GM23338 (cell line): ENCODE results near the gene AQP5. TPM values are rescaled to one million over a fixed set of nuclear protein-coding genes. Genes with fewer than 3 reads are reported as not detected.

Source experiments
- ATAC-seq: fragments of 200-7000 bp; cut with Tn5 transposase; 3 replicates; pipeline ENCODE4 v1.9.1; 2020
- DNase-seq: peaks from one replicate; pipeline ENCODE4 v3.0.0-alpha.2; 2015; ENCODE audit warnings: low spot score
- H2AFZ ChIP-seq: fragments of 200-600 bp; sonication (generic); 2 replicates; pipeline ENCODE4 v1.8.0; 2016; ENCODE audit warnings: antibody characterized with exemption, mild to moderate bottlenecking, moderate library complexity
- H3F3A ChIP-seq: fragments of 200-600 bp; sonication (generic); replicated peaks from 2 replicates; pipeline ENCODE4 v1.8.0; 2017; ENCODE audit warnings: antibody characterized with exemption, mixed run types, low read depth
- H3K27ac ChIP-seq: fragments of 200-600 bp; sonication (generic); 2 replicates; pipeline ENCODE4 v1.6.1; 2016; ENCODE audit warnings: low read depth
- H3K27me3 ChIP-seq: fragments of 200-600 bp; sonication (generic); 2 replicates; pipeline ENCODE4 v1.8.0; 2016; ENCODE audit warnings: mild to moderate bottlenecking, mixed run types, moderate library complexity; ENCODE audit not compliant: insufficient read depth
- H3K36me3 ChIP-seq: fragments of 200-600 bp; sonication (generic); 2 replicates; pipeline ENCODE4 v1.8.0; 2016; ENCODE audit warnings: mild to moderate bottlenecking; ENCODE audit not compliant: insufficient read depth
- H3K4me1 ChIP-seq: fragments of 200-600 bp; sonication (generic); 2 replicates; pipeline ENCODE4 v1.8.0; 2016; ENCODE audit warnings: mild to moderate bottlenecking, moderate library complexity; ENCODE audit not compliant: insufficient read depth
- H3K4me2 ChIP-seq: fragments of 200-600 bp; sonication (generic); 2 replicates; pipeline ENCODE4 v1.7.1; 2017; ENCODE audit warnings: mixed run types
- H3K4me3 ChIP-seq: fragments of 200-600 bp; sonication (generic); 2 replicates; pipeline ENCODE4 v1.6.1; 2016; ENCODE audit warnings: mixed run types
- H3K79me2 ChIP-seq: fragments of 200-600 bp; sonication (generic); replicated peaks from 2 replicates; pipeline ENCODE4 v1.8.0; 2017; ENCODE audit warnings: mild to moderate bottlenecking; ENCODE audit not compliant: insufficient read depth
- H3K9me2 ChIP-seq: fragments of 200-600 bp; sonication (generic); 2 replicates; pipeline ENCODE4 v1.8.0; 2017; ENCODE audit not compliant: insufficient read depth
- H4K20me1 ChIP-seq: fragments of 200-600 bp; sonication (generic); replicated peaks from 2 replicates; pipeline ENCODE4 v1.8.0; 2017; ENCODE audit warnings: mild to moderate bottlenecking; ENCODE audit not compliant: insufficient read depth
- H3K27ac Mint-ChIP-seq: 2 replicates; pipeline ENCODE4 v1.8.0; 2020; ENCODE audit warnings: inconsistent platforms, mild to moderate bottlenecking, moderate library complexity, mixed read lengths
- H3K27me3 Mint-ChIP-seq: 3 replicates; pipeline ENCODE4 v1.8.0; 2022; ENCODE audit warnings: low read depth, mild to moderate bottlenecking, moderate library complexity, mixed read lengths, inconsistent platforms; ENCODE audit not compliant: insufficient read depth, poor library complexity
- H3K36me3 Mint-ChIP-seq: 3 replicates; pipeline ENCODE4 v1.8.0; 2021; ENCODE audit warnings: low read depth, mild to moderate bottlenecking, inconsistent platforms, moderate library complexity, mixed read lengths
- H3K4me1 Mint-ChIP-seq: 3 replicates; pipeline ENCODE4 v1.8.0; 2020; ENCODE audit warnings: mild to moderate bottlenecking, inconsistent platforms, mixed read lengths
- H3K4me3 Mint-ChIP-seq: 3 replicates; pipeline ENCODE4 v1.8.0; 2021; ENCODE audit warnings: moderate library complexity, mild to moderate bottlenecking, inconsistent platforms, mixed read lengths
- H3K9me3 Mint-ChIP-seq: 3 replicates; pipeline ENCODE4 v1.8.0; 2020; ENCODE audit warnings: moderate library complexity, mild to moderate bottlenecking, inconsistent platforms, mixed read lengths
- CREB1 ChIP-seq: fragments of 250-450 bp; sonication (Bioruptor Pico); IDR thresholded peaks from 2 replicates; pipeline ENCODE4 v1.5.0; 2020; ENCODE audit warnings: low read depth, mild to moderate bottlenecking, moderate library complexity
- CTCF ChIP-seq, 2 experiments: fragments of 200-600 bp in 1 of 2; sonication (generic) in 1 of 2; conservative IDR thresholded peaks; 2 replicates each; pipeline versions ENCODE4 v1.5.1 to v1.6.1; 2016 to 2017; ENCODE audit warnings: antibody characterized with exemption in 2 of 2, low read depth in 2 of 2, mild to moderate bottlenecking in 2 of 2, moderate library complexity in 1 of 2
- ETS1 ChIP-seq: IDR thresholded peaks from 2 replicates; pipeline ENCODE4 v1.6.1; 2016; ENCODE audit warnings: antibody characterized with exemption
- EZH2 ChIP-seq: fragments of 200-600 bp; sonication (generic); IDR thresholded peaks from one replicate; pipeline ENCODE4 v1.8.0; 2017; ENCODE audit warnings: antibody characterized with exemption, mild to moderate bottlenecking, low read depth; ENCODE audit not compliant: unreplicated experiment
- EZH2phosphoT487 ChIP-seq: fragments of 200-600 bp; sonication (generic); IDR thresholded peaks from one replicate; pipeline ENCODE4 v1.8.1; 2018; ENCODE audit warnings: antibody characterized with exemption; ENCODE audit not compliant: unreplicated experiment
- JUNB ChIP-seq: IDR thresholded peaks from one replicate; pipeline ENCODE4 v1.6.1; 2016; ENCODE audit warnings: antibody characterized with exemption; ENCODE audit not compliant: unreplicated experiment
- NANOG ChIP-seq: IDR thresholded peaks from 2 replicates; pipeline ENCODE4 v1.6.1; 2016; ENCODE audit warnings: antibody characterized with exemption, borderline replicate concordance
- POLR2AphosphoS5 ChIP-seq: IDR thresholded peaks from 2 replicates; pipeline ENCODE4 v1.6.1; 2016; ENCODE audit warnings: antibody characterized with exemption, low read depth
- ZNF114 ChIP-seq: fragments of 250-450 bp; sonication (Bioruptor Pico); IDR thresholded peaks from 2 replicates; pipeline ENCODE4 v1.5.0; 2020; ENCODE audit warnings: mild to moderate bottlenecking, moderate library complexity
- ZNF331 ChIP-seq: fragments of 250-450 bp; sonication (Bioruptor Pico); IDR thresholded peaks from 2 replicates; pipeline ENCODE4 v1.5.0; 2020; ENCODE audit warnings: low read depth, mild to moderate bottlenecking, moderate library complexity
- polyA plus RNA-seq: library from polyadenylated mRNA; unstranded; fragments of >200 nt; fragmentation: Nextera tagmentation; extraction: Ambion mirVana; gene quantifications from 2 replicates; pipeline ENCODE4 v1.2.1, GENCODE V29; 2016
- total RNA-seq: library from RNA; depleted of rRNA; stranded (reverse); fragments of >200 nt; shearing (Covaris generic); gene quantifications from 2 replicates; pipeline ENCODE4 v1.2.3, GENCODE V29; 2014

The AQP5 gene
- total and polyA plus RNA-seq, 2 experiments from 2014 or later: 1.3 to 2.2 TPM

GRCh38 chr12:49961993-49962764, 507 bp downstream of the AQP5 start:
- H3K27me3 Mint-ChIP-seq: peaks cover 44% of the 10 kb centered on the region
- TF ChIP-seq ZNF114 (CRISPR knock-in tag) (no peak), CTCF (conservative IDR thresholded peaks at IDR 0.05; ENCODE audit: low read depth in 2 of 2) (peak in 1 of 2 experiments; percentile 15; a peak in 1 of 4 replicates)
- Histone ChIP-seq H3K4me3 (peak overlapping the region; percentile 45; the same call in 1 of the 2 replicates), H4K20me1 (no peaks in the 10 kb centered on the region), H3K27ac (no peak overlapping the region), H3F3A (no peaks in the 10 kb centered on the region), H3K27me3 (peaks cover 61% of the 10 kb centered on the region), H3K4me1 (peaks cover 18% of the 10 kb centered on the region), H3K36me3 (no peaks in the 10 kb centered on the region; the same call in 1 of the 2 replicates), H3K9me2 (no peaks in the 10 kb centered on the region), H3K4me2 (peak overlapping the region; percentile 65), H2AFZ (no peak overlapping the region), H3K79me2 (no peaks in the 10 kb centered on the region)
- DNase-seq (peak; percentile 66), ATAC-seq (peak; percentile 14)
- peak overlapping the region; percentile 53 for H3K4me3 Mint-ChIP-seq
- H3K27ac Mint-ChIP-seq: no peak overlapping the region
- peaks cover 6% of the 10 kb centered on the region; the same call in 2 of the 3 replicates for H3K9me3 Mint-ChIP-seq
- H3K4me1 Mint-ChIP-seq: peaks cover 29% of the 10 kb centered on the region
- peaks cover 5% of the 10 kb centered on the region; the same call in 1 of the 3 replicates for H3K36me3 Mint-ChIP-seq

GRCh38 chr12:49962861-49963765, 1.4 kb downstream of the AQP5 start:
- no peaks in the 10 kb centered on the region for H3K9me2 ChIP-seq
- ATAC-seq (no peak), DNase-seq (no peak)
- peaks cover 18% of the 10 kb centered on the region for H3K4me1 ChIP-seq
- Mint-ChIP-seq H3K27ac (no peak overlapping the region), H3K4me1 (peaks cover 29% of the 10 kb centered on the region), H3K27me3 (peaks cover 46% of the 10 kb centered on the region), H3K9me3 (peaks cover 6% of the 10 kb centered on the region; the same call in 2 of the 3 replicates), H3K4me3 (no peak overlapping the region), H3K36me3 (peaks cover 5% of the 10 kb centered on the region; the same call in 1 of the 3 replicates)
- TF ChIP-seq JUNB (no peak), NANOG (no peak), EZH2phosphoT487 (no peak), CTCF (conservative IDR thresholded peaks at IDR 0.05; ENCODE audit: low read depth in 2 of 2) (no peak), CREB1 (CRISPR knock-in tag) (no peak), POLR2AphosphoS5 (no peak), EZH2 (no peak), ZNF331 (CRISPR knock-in tag) (no peak), ETS1 (no peak)
- H3K36me3 ChIP-seq: no peaks in the 10 kb centered on the region; the same call in 1 of the 2 replicates
- no peak overlapping the region for H3K27ac ChIP-seq
- H3K27me3 ChIP-seq: peaks cover 58% of the 10 kb centered on the region
- H4K20me1 ChIP-seq: no peaks in the 10 kb centered on the region
- H2AFZ ChIP-seq: no peak overlapping the region
- no peaks in the 10 kb centered on the region for H3F3A ChIP-seq
- H3K4me3 ChIP-seq: no peak overlapping the region
- no peak overlapping the region for H3K4me2 ChIP-seq
- no peaks in the 10 kb centered on the region for H3K79me2 ChIP-seq
